GM19099 (cell line): ENCODE data around the gene AGBL2.

Source experiments
- POLR2A ChIP-seq: IDR thresholded peaks from 3 replicates; pipeline ENCODE4 v1.6.1; 2011; ENCODE audit warnings: low read depth; ENCODE audit not compliant: insufficient read length; ENCODE audit errors: extremely low read depth

The AGBL2 gene

GRCh38 chr11:47645500-47645899 is 69.7 kb downstream of the AGBL2 start:
- no peak for TF ChIP-seq POLR2A

DNA sequence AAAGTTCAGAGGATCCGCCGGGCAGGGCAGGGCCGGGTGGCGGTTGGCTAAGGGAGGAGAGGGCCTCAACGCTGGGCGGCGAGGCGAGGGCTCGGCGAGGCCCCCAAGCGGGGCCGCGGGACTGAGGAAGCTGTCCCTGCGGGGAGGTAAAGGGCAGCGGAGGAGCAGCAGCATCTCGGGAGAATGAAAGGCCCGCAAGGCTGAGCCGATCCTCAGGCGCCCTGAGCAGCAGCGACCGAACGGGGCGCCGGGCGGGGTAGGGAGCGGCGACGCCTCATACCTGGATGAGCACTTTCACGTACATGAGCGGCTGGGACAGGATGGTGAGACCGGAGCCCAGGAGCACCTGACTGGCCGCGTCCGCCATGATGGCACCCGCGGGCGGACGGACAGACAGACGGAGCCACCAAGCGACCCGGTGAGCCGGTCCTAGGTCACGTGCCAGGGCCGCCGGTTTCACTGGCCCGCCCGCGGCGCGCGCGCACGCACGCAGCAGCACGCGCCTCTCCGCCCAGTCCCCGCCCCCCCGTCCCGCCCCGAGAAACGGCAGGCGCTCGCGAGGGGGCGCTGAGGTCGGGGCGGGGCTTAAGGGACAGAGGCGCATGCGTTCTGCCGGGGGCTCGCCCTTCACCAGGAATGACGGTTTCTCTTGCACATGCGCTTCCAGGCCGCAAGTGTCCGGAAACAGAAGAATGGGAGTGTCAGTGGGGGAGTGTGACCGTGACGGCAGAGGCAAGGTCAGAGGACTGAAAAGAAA is 72.9 kb downstream of the AGBL2 start, which contains the start of gene MTCH2:
Gene MTCH2, minus strand, starts transcription at position 461 of the 757 bp plus-strand sequence. Its CDS starts 94 bp downstream, at position 367.
- peak; percentile 96 for TF ChIP-seq POLR2A

DNA sequence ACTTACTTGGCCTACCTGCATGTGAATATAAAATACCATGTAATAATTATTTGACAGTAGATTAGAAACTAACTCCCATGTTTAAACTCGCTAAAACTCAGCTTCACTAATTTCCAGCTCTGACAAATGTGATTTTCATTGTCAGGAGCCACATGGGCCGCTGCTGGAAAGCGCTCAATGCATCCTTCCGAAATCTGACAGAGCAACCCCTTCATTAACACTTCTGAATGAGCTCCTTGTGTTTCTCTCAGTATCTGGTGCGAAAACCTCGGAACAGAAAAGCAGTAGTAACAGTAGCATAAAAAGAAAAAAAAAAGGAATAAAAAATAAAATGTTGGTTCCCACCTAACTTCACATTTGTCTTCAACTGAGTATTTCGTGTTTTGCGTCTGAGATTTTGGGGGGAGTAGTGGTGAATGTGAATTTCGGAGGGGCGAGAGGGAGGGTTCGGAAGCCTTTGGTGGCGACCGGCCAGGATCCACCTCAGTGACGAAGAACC is 73.5 kb downstream of the AGBL2 start:
- TF ChIP-seq POLR2A = no peak

GRCh38 chr11:47631473-47631872 is 83.7 kb downstream of the AGBL2 start:
- TF ChIP-seq POLR2A = no peak

GRCh38 chr11:47628026-47628425 is 87.1 kb downstream of the AGBL2 start:
- no peak for TF ChIP-seq POLR2A

- no peak for TF ChIP-seq POLR2A
Measured at GRCh38 chr11:47626234-47626633, 88.9 kb downstream of the AGBL2 start.

- TF ChIP-seq POLR2A = no peak
Measured at GRCh38 chr11:47620836-47621378, 94.3 kb downstream of the AGBL2 start.

- TF ChIP-seq POLR2A = no peak
Measured at GRCh38 chr11:47617417-47617809, 97.8 kb downstream of the AGBL2 start.

- TF ChIP-seq POLR2A = no peak
Measured at GRCh38 chr11:47616726-47617416, 98.3 kb downstream of the AGBL2 start.

DNA sequence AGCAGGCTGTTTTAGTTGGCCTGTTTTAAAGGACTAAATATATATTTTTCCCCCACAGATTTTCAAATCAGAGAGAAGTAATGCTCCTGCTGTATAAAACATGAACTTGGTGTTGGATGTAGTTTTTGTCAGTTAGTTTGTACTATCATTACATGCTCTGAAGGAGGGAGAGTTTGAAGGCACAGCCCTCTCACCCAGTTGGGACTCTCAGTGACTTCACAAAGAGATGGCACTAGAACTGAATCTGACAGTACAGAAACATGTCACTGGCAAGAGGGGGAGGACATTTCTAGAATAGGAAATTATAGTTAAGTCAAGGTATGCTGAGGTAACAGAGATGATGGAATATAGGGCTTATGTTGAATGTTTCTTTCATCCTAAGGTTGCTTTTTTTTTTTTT is 99.9 kb downstream of the AGBL2 start:
- TF ChIP-seq POLR2A = no peak

GRCh38 chr11:47611348-47611794 is 103.8 kb downstream of the AGBL2 start:
- TF ChIP-seq POLR2A = no peak

DNA sequence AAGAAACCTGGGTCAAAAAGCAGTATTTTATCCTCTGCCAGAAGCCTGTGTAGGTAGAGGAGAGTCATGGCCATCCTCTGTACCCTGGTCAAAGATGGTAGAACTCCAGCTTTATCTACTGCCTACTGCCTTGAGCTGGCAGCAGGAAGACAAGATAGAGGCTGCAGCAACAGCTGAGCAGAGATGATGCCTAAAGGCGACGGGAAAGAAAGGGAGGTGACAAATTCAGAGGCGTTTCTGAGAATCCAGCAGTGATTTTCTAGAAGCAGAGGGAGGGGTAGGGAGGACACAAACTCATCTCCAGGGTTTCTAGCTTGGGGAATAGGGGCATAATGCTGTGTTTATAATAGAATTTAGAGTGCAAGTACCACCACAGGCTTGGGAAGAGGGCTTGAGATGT is 105.5 kb downstream of the AGBL2 start:
- TF ChIP-seq POLR2A = no peak
